OCI-LY1 (cell line): ENCODE measurements around the gene SELENOO.

Experiments
- H2AFZ ChIP-seq: fragments of 200-600 bp; sonication (generic), shearing (Covaris generic); 2 replicates; pipeline ENCODE4 v1.6.0; 2014; ENCODE audit warnings: antibody characterized with exemption, mild to moderate bottlenecking, low read length
- H3F3A ChIP-seq: fragments of 200-600 bp; sonication (generic), shearing (Covaris generic); 2 replicates; pipeline ENCODE4 v1.6.0; 2014; ENCODE audit warnings: mild to moderate bottlenecking, antibody characterized with exemption, low read length, moderate library complexity; ENCODE audit not compliant: insufficient read depth
- H3K27ac ChIP-seq: fragments of 200-600 bp; sonication (generic); 2 replicates; pipeline ENCODE4 v1.5.1; 2014; ENCODE audit warnings: low read length, mixed run types, mild to moderate bottlenecking, low read depth; ENCODE audit not compliant: poor library complexity, severe bottlenecking
- H3K27me3 ChIP-seq: fragments of 200-600 bp; sonication (generic); 2 replicates; pipeline ENCODE4 v1.6.0; 2014; ENCODE audit warnings: antibody characterized with exemption, mild to moderate bottlenecking, low read length, moderate library complexity; ENCODE audit not compliant: insufficient read depth
- H3K36me3 ChIP-seq: fragments of 200-600 bp; sonication (generic); 2 replicates; pipeline ENCODE4 v1.6.1; 2014; ENCODE audit warnings: mild to moderate bottlenecking, antibody characterized with exemption, low read length, moderate library complexity, mixed read lengths; ENCODE audit not compliant: insufficient read depth
- H3K4me1 ChIP-seq: fragments of 200-600 bp; sonication (generic); 2 replicates; pipeline ENCODE4 v1.5.1; 2014; ENCODE audit warnings: mild to moderate bottlenecking, low read length, moderate library complexity; ENCODE audit not compliant: insufficient read depth, severe bottlenecking
- H3K4me2 ChIP-seq: fragments of 200-600 bp; sonication (generic), shearing (Covaris generic); 2 replicates; pipeline ENCODE4 v1.6.1; 2014; ENCODE audit warnings: low read length
- H3K4me3 ChIP-seq: fragments of 200-600 bp; sonication (generic); 2 replicates; pipeline ENCODE4 v1.5.1; 2014; ENCODE audit warnings: low read length, low read depth, mild to moderate bottlenecking, mixed read lengths; ENCODE audit not compliant: poor library complexity, severe bottlenecking
- H3K79me2 ChIP-seq: fragments of 200-600 bp; shearing (Covaris generic); 2 replicates; pipeline ENCODE4 v1.6.1; 2016; ENCODE audit warnings: mixed run types, low read length, mixed read lengths; ENCODE audit not compliant: insufficient read depth
- H3K9ac ChIP-seq: fragments of 200-600 bp; sonication (generic), shearing (Covaris generic); 2 replicates; pipeline ENCODE4 v1.6.1; 2014; ENCODE audit warnings: mild to moderate bottlenecking, low read length, mixed read lengths
- H3K9me2 ChIP-seq: fragments of 200-600 bp; sonication (generic), shearing (Covaris generic); 2 replicates; pipeline ENCODE4 v1.6.1; 2014; ENCODE audit warnings: low read depth, mild to moderate bottlenecking, low read length, mixed read lengths
- H3K9me3 ChIP-seq: fragments of 200-600 bp; shearing (Covaris generic); 2 replicates; pipeline ENCODE4 v1.6.1; 2014; ENCODE audit warnings: low read length, mixed read lengths
- H4K20me1 ChIP-seq: fragments of 200-600 bp; sonication (generic), shearing (Covaris generic); 2 replicates; pipeline ENCODE4 v1.6.0; 2016; ENCODE audit warnings: mild to moderate bottlenecking, low read length; ENCODE audit not compliant: insufficient read depth
- CTCF ChIP-seq: fragments of 200-600 bp; sonication (generic), shearing (Covaris generic); IDR thresholded peaks from 2 replicates; pipeline ENCODE4 v1.5.1; 2017; ENCODE audit warnings: mild to moderate bottlenecking, antibody characterized with exemption, low read length, moderate library complexity, mixed read lengths
- EZH2 ChIP-seq: fragments of 200-600 bp; sonication (generic), shearing (Covaris generic); IDR thresholded peaks from 2 replicates; pipeline ENCODE4 v1.8.0; 2017; ENCODE audit warnings: borderline replicate concordance, mixed run types, mild to moderate bottlenecking, antibody characterized with exemption, low read length, moderate library complexity, mixed read lengths

SELENOO gene

GRCh38 chr22:50246242-50247175 lies 45.7 kb downstream of the SELENOO start:
- H3K9ac ChIP-seq: peak overlapping the region; percentile 92; the same call in 1 of the 2 replicates
- H3F3A ChIP-seq: peaks cover 8% of the 10 kb centered on the region; the same call in 1 of the 2 replicates
- peak overlapping the region; percentile 91; the same call in 1 of the 2 replicates for H3K4me2 ChIP-seq
- H3K79me2 ChIP-seq: peaks cover 17% of the 10 kb centered on the region
- peaks cover 49% of the 10 kb centered on the region for H3K4me1 ChIP-seq
- no peaks in the 10 kb centered on the region for H3K27me3 ChIP-seq
- H3K36me3 ChIP-seq: peaks cover 15% of the 10 kb centered on the region; the same call in 1 of the 2 replicates
- H3K9me2 ChIP-seq: no peaks in the 10 kb centered on the region
- no peaks in the 10 kb centered on the region for H4K20me1 ChIP-seq
- TF ChIP-seq CTCF: no peak
- no peak for TF ChIP-seq EZH2
- no peaks in the 10 kb centered on the region for H3K9me3 ChIP-seq
- no peak overlapping the region for H2AFZ ChIP-seq
- peak overlapping the region; percentile 95 for H3K4me3 ChIP-seq
- peak overlapping the region; percentile 66 for H3K27ac ChIP-seq

GRCh38 chr22:50247748-50248147 lies 46.9 kb downstream of the SELENOO start:
- peaks cover 48% of the 10 kb centered on the region for H3K4me1 ChIP-seq
- no peak for TF ChIP-seq EZH2
- TF ChIP-seq CTCF: no peak
- H3K9me3 ChIP-seq: no peaks in the 10 kb centered on the region
- H3K27ac ChIP-seq: peak overlapping the region; percentile 36
- peak overlapping the region; percentile 35 for H3K4me3 ChIP-seq
- H3K9me2 ChIP-seq: no peaks in the 10 kb centered on the region
- H3K36me3 ChIP-seq: peaks cover 19% of the 10 kb centered on the region; the same call in 1 of the 2 replicates
- no peaks in the 10 kb centered on the region for H4K20me1 ChIP-seq
- peak overlapping the region; percentile 50 for H3K4me2 ChIP-seq
- H3K27me3 ChIP-seq: no peaks in the 10 kb centered on the region
- H2AFZ ChIP-seq: no peak overlapping the region
- peaks cover 8% of the 10 kb centered on the region for H3F3A ChIP-seq
- no peak overlapping the region; the same call in 1 of the 2 replicates for H3K9ac ChIP-seq
- H3K79me2 ChIP-seq: peaks cover 8% of the 10 kb centered on the region

GRCh38 chr22:50248196-50249081 lies 47.6 kb downstream of the SELENOO start:
- Histone ChIP-seq H3F3A (peaks cover 11% of the 10 kb centered on the region), H3K9me2 (no peaks in the 10 kb centered on the region), H3K4me2 (peak overlapping the region; percentile 50), H3K9ac (no peak overlapping the region; the same call in 1 of the 2 replicates), H3K27ac (peak overlapping the region; percentile 36), H3K36me3 (peaks cover 23% of the 10 kb centered on the region; the same call in 1 of the 2 replicates), H2AFZ (no peak overlapping the region), H3K9me3 (no peaks in the 10 kb centered on the region), H4K20me1 (no peaks in the 10 kb centered on the region), H3K27me3 (no peaks in the 10 kb centered on the region), H3K4me1 (peaks cover 48% of the 10 kb centered on the region), H3K79me2 (peaks cover 4% of the 10 kb centered on the region), H3K4me3 (peak overlapping the region; percentile 35)
- TF ChIP-seq EZH2: no peak
